CD4-positive, alpha-beta T cell treated with Interleukin-4 for 1 hour (primary cell): Measurements from ENCODE around the gene KAT6B.
"Not testable (repeated sequence)": the region's sequence is repeated elsewhere in the genome, so short reads cannot be mapped to it uniquely, and the experiment has no call there.

Experiments used
- DNase-seq, 2 donors: peaks; one replicate each; pipeline ENCODE4 v3.0.0-alpha.2; 2020 to 2022

KAT6B gene

GRCh38 chr10:74863551-74863950, 37.2 kb downstream of the KAT6B start:
- DNase-seq, result no peak

- DNase-seq, result no peak
These were observed 41.0 kb downstream of the KAT6B start for GRCh38 chr10:74867351-74867750.

GRCh38 chr10:74868392-74868977, 42.1 kb downstream of the KAT6B start:
- DNase-seq, result no peak

- no peak for DNase-seq
These were observed 43.2 kb downstream of the KAT6B start for GRCh38 chr10:74869635-74870034.

GRCh38 chr10:74870191-74870590, 43.8 kb downstream of the KAT6B start:
- DNase-seq, result no peak

- no peak for DNase-seq
These were observed 45.4 kb downstream of the KAT6B start for GRCh38 chr10:74871595-74872382.

GRCh38 chr10:74873803-74874454, 47.5 kb downstream of the KAT6B start:
- no peak for DNase-seq

- no peak for DNase-seq
These were observed 48.2 kb downstream of the KAT6B start for GRCh38 chr10:74874649-74875048.

GRCh38 chr10:74875068-74875467, 48.7 kb downstream of the KAT6B start:
- no peak for DNase-seq

- no peak for DNase-seq
These were observed 49.6 kb downstream of the KAT6B start for GRCh38 chr10:74875966-74876365.

GRCh38 chr10:74877054-74877453, 50.7 kb downstream of the KAT6B start:
- not testable (repeated sequence) for DNase-seq

GRCh38 chr10:74877898-74878297, 51.5 kb downstream of the KAT6B start:
- no peak for DNase-seq

GRCh38 chr10:74880041-74880440, 53.6 kb downstream of the KAT6B start:
- no peak for DNase-seq

GRCh38 chr10:74881253-74881884, 55.0 kb downstream of the KAT6B start:
- no peak for DNase-seq

GRCh38 chr10:74882427-74882826, 56.0 kb downstream of the KAT6B start:
- DNase-seq, result no peak

- no peak for DNase-seq
These were observed 56.4 kb downstream of the KAT6B start for GRCh38 chr10:74882831-74883230.

GRCh38 chr10:74883428-74883827, 57.0 kb downstream of the KAT6B start:
- DNase-seq, result no peak

GRCh38 chr10:74887614-74888284, 61.3 kb downstream of the KAT6B start:
- no peak for DNase-seq

GRCh38 chr10:74888962-74889661, 62.7 kb downstream of the KAT6B start:
- no peak for DNase-seq

- DNase-seq, result no peak
These were observed 63.2 kb downstream of the KAT6B start for GRCh38 chr10:74889662-74889998.

GRCh38 chr10:74890460-74890859, 64.1 kb downstream of the KAT6B start:
- DNase-seq, result no peak

- DNase-seq, result no peak
These were observed 64.7 kb downstream of the KAT6B start for GRCh38 chr10:74891053-74891452.

- no peak for DNase-seq
These were observed 66.4 kb downstream of the KAT6B start for GRCh38 chr10:74892839-74893238.
